Type B pancreatic cell (in vitro differentiated cells): ENCODE data around the gene NUP93. TPM values are rescaled to one million over a fixed set of nuclear protein-coding genes. Genes with fewer than 3 reads are reported as not detected.
A peak's percentile ranks its signal among the peaks of the same experiment; 100 is the strongest.

Source experiments
- DNase-seq: peaks from one replicate; pipeline ENCODE4 v3.0.0; 2021; ENCODE audit warnings: mixed read lengths; ENCODE audit not compliant: unreplicated experiment; ENCODE audit errors: extremely low spot score
- H3K27ac Mint-ChIP-seq: 2 replicates; pipeline ENCODE4 v1.8.0; 2021; ENCODE audit warnings: mild to moderate bottlenecking, mixed read lengths
- H3K27me3 Mint-ChIP-seq: 2 replicates; pipeline ENCODE4 v1.8.0; 2021; ENCODE audit warnings: mixed read lengths
- H3K36me3 Mint-ChIP-seq: 2 replicates; pipeline ENCODE4 v1.8.0; 2021; ENCODE audit warnings: mixed read lengths
- H3K4me1 Mint-ChIP-seq: one replicate; pipeline ENCODE4 v1.8.0; 2021; ENCODE audit warnings: mixed read lengths; ENCODE audit not compliant: unreplicated experiment
- H3K4me3 Mint-ChIP-seq: 2 replicates; pipeline ENCODE4 v1.8.0; 2021; ENCODE audit warnings: mild to moderate bottlenecking, mixed read lengths
- H3K9me3 Mint-ChIP-seq: 2 replicates; pipeline ENCODE4 v1.8.0; 2021; ENCODE audit warnings: mixed read lengths
- CTCF ChIP-seq: fragments of 200-600 bp; sonication (generic); conservative IDR thresholded peaks from 2 replicates; pipeline ENCODE4 v1.5.0; 2021; ENCODE audit warnings: antibody characterized with exemption, mild to moderate bottlenecking
- total RNA-seq: library from RNA; stranded (reverse); gene quantifications from 2 replicates; pipeline ENCODE4 v1.2.1, GENCODE V29; 2021; ENCODE audit warnings: low replicate concordance

The NUP93 gene
- total RNA-seq, 1 donor from 2014 or later = 101 TPM

- peaks cover 24% of the 10 kb centered on the region for H3K27me3 Mint-ChIP-seq
- H3K36me3 Mint-ChIP-seq = peaks cover 10% of the 10 kb centered on the region
- peaks cover 18% of the 10 kb centered on the region for H3K9me3 Mint-ChIP-seq
- no peak for DNase-seq
- no peak for TF ChIP-seq CTCF
- H3K4me3 Mint-ChIP-seq = no peak overlapping the region
- H3K4me1 Mint-ChIP-seq = peaks cover 5% of the 10 kb centered on the region
- H3K27ac Mint-ChIP-seq = no peak overlapping the region
Measured at GRCh38 chr16:56690420-56691122, 39.4 kb upstream of the NUP93 start.

- peak overlapping the region; percentile 49 for H3K4me3 Mint-ChIP-seq
- no peak for TF ChIP-seq CTCF
- no peak for DNase-seq
- peaks cover 5% of the 10 kb centered on the region for H3K4me1 Mint-ChIP-seq
- H3K27ac Mint-ChIP-seq = peak overlapping the region; percentile 96
- peaks cover 15% of the 10 kb centered on the region for H3K9me3 Mint-ChIP-seq
- peaks cover 21% of the 10 kb centered on the region for H3K27me3 Mint-ChIP-seq
- peaks cover 5% of the 10 kb centered on the region for H3K36me3 Mint-ChIP-seq
Measured at GRCh38 chr16:56691885-56692284, 38.0 kb upstream of the NUP93 start.

- no peak overlapping the region for H3K27ac Mint-ChIP-seq
- no peak for TF ChIP-seq CTCF
Measured at GRCh38 chr16:56695246-56695645, 34.7 kb upstream of the NUP93 start.

GRCh38 chr16:56697456-56698155 lies 32.3 kb upstream of the NUP93 start:
- H3K36me3 Mint-ChIP-seq = no peaks in the 10 kb centered on the region
- no peaks in the 10 kb centered on the region for H3K27me3 Mint-ChIP-seq
- H3K9me3 Mint-ChIP-seq = no peaks in the 10 kb centered on the region
- no peak overlapping the region for H3K27ac Mint-ChIP-seq
- H3K4me3 Mint-ChIP-seq = no peak overlapping the region
- no peak for TF ChIP-seq CTCF
- H3K4me1 Mint-ChIP-seq = peaks cover 9% of the 10 kb centered on the region
- no peak for DNase-seq

More at GRCh38 chr16:56695246-56695645, 34.7 kb upstream of the NUP93 start:
- DNase-seq = no peak
- H3K36me3 Mint-ChIP-seq = no peaks in the 10 kb centered on the region
- peaks cover 9% of the 10 kb centered on the region for H3K9me3 Mint-ChIP-seq
- peaks cover 9% of the 10 kb centered on the region for H3K27me3 Mint-ChIP-seq
- H3K4me3 Mint-ChIP-seq = no peak overlapping the region
- peaks cover 5% of the 10 kb centered on the region for H3K4me1 Mint-ChIP-seq

GRCh38 chr16:56700195-56700594 lies 29.7 kb upstream of the NUP93 start:
- TF ChIP-seq CTCF = no peak
- Mint-ChIP-seq H3K9me3 (no peaks in the 10 kb centered on the region), H3K4me3 (no peak overlapping the region), H3K4me1 (peaks cover 9% of the 10 kb centered on the region), H3K36me3 (no peaks in the 10 kb centered on the region), H3K27ac (no peak overlapping the region), H3K27me3 (peaks cover 2% of the 10 kb centered on the region)
- DNase-seq = no peak
